Peyer's patch (tissue), 4 donors: ENCODE results near the gene HSDL2. TPM values are rescaled to one million over a fixed set of nuclear protein-coding genes. Genes with fewer than 3 reads are reported as not detected.
"Not testable (repeated sequence)": the region's sequence is repeated elsewhere in the genome, so short reads cannot be mapped to it uniquely, and the experiment has no call there.

Experiments
- DNase-seq, 3 donors: peaks; one replicate each; pipeline ENCODE4 v3.0.0-alpha.2; 2017 to 2019
- H3K27ac ChIP-seq, 4 donors: fragments of 200-600 bp; sonication (generic); one replicate each; pipeline ENCODE4 v1.5.1; 2016 to 2019
- H3K27me3 ChIP-seq, 2 donors: fragments of 200-600 bp; sonication (generic); one replicate each; pipeline ENCODE4 v1.5.1; 2019
- H3K36me3 ChIP-seq, 3 donors: fragments of 200-600 bp; sonication (generic); one replicate each; pipeline ENCODE4 v1.5.1; 2016 to 2019
- H3K4me1 ChIP-seq, 4 donors: fragments of 200-600 bp; sonication (generic); one replicate each; pipeline ENCODE4 v1.5.1; 2016 to 2019
- H3K4me3 ChIP-seq, 4 donors: fragments of 200-600 bp; sonication (generic); 1 replicate in 3 of 4; 2 replicates in 1 of 4; pipeline ENCODE4 v1.5.1; 2016 to 2019; ENCODE audit warnings: mild to moderate bottlenecking in 1 of 4
- H3K9me3 ChIP-seq, 4 donors: fragments of 200-600 bp; sonication (generic); one replicate each; pipeline ENCODE4 v1.5.1; 2016 to 2019; ENCODE audit warnings: mild to moderate bottlenecking in 1 of 4
- CTCF ChIP-seq, 6 experiments: fragments of 450-650 bp in 4 of 6; fragments of 200-600 bp in 2 of 6; sonication (generic) in 1 of 6; IDR thresholded peaks; one replicate each; pipeline ENCODE4 v1.5.1; 2017 to 2019; ENCODE audit warnings: antibody characterized with exemption in 6 of 6, mild to moderate bottlenecking in 3 of 6, moderate library complexity in 1 of 6
- POLR2A ChIP-seq, 2 donors: fragments of 450-650 bp; IDR thresholded peaks; one replicate each; pipeline ENCODE4 v1.5.1; 2017; ENCODE audit warnings: antibody characterized with exemption in 2 of 2, mild to moderate bottlenecking in 2 of 2, moderate library complexity in 2 of 2
- total RNA-seq, 4 donors: library from RNA; depleted of rRNA; stranded (reverse); fragments of >200 nt; gene quantifications; one replicate each; pipeline ENCODE4 v1.1.0, GENCODE V29; 2016

The HSDL2 gene
- total RNA-seq, 4 donors from 2014 or later: 23.6 to 60.7 (median 39.9) TPM

- H3K4me1 ChIP-seq, H3K4me3 ChIP-seq, DNase-seq, H3K9me3 ChIP-seq, H3K27me3 ChIP-seq, H3K36me3 ChIP-seq: not testable (repeated sequence)
- peak in 2 of 6 experiments; percentile 6 to 15 for TF ChIP-seq CTCF (IDR thresholded peaks at IDR 0.05)
- H3K27ac ChIP-seq: peak overlapping the region in 1 of 4 donors; percentile 35
Measured at GRCh38 chr9:112393146-112393545, 13.2 kb downstream of the HSDL2 start.

DNA sequence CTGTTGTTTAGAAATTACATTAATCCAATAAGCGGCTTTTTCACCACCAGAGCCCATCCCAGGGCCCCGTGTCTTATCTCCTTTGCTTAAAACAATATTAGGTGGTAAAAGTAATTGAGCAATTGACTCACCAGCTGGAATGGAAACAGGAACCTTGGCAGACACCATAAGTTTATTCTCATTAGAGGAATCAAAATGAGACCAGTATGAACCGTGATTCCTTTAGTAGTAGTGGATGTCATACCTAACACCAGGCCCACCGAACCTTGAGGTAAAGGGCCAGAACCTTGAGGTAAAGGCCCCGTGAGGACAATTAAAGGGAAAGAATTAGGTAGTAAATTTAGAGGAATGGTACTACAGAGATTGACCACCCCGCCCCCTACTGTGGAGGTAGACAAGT is 16.5 kb downstream of the HSDL2 start:
- no peaks in the 10 kb centered on the region for H3K27me3 ChIP-seq
- no peak overlapping the region for H3K4me3 ChIP-seq
- no peak for TF ChIP-seq POLR2A (IDR thresholded peaks at IDR 0.05)
- TF ChIP-seq CTCF (IDR thresholded peaks at IDR 0.05): no peak
- H3K27ac ChIP-seq: no peak overlapping the region
- H3K36me3 ChIP-seq: no peaks in the 10 kb centered on the region
- no peaks in the 10 kb centered on the region for H3K4me1 ChIP-seq
- peaks cover 0 to 4% (median 0%) of the 10 kb centered on the region in 4 donors for H3K9me3 ChIP-seq
- DNase-seq: no peak

DNA sequence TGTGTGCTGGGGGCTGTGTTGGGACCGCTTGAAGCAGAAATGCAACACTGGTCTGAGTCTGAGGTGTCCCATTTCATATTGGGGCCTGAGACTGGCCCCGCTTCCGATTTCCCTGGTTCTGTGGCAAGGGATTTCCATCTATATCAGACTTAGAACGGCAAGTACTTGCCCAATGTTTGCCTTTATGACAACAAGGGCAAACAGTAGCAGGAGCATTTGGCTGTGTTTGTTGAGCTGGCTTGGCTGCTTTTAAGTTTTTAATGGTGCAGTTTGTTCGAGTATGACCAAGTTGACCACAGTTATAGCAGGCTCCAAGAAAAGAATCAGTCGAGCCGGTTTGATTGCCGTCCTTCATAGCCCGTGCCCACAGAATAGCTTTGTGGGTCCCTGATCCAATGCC is 17.0 kb downstream of the HSDL2 start:
- no peaks in the 10 kb centered on the region for H3K4me1 ChIP-seq
- peaks cover 0 to 4% (median 0%) of the 10 kb centered on the region in 4 donors for H3K9me3 ChIP-seq
- no peaks in the 10 kb centered on the region for H3K27me3 ChIP-seq
- no peak overlapping the region for H3K4me3 ChIP-seq
- DNase-seq: no peak
- no peaks in the 10 kb centered on the region for H3K36me3 ChIP-seq
- H3K27ac ChIP-seq: no peak overlapping the region
- TF ChIP-seq CTCF (IDR thresholded peaks at IDR 0.05): no peak
- TF ChIP-seq POLR2A (IDR thresholded peaks at IDR 0.05): no peak

DNA sequence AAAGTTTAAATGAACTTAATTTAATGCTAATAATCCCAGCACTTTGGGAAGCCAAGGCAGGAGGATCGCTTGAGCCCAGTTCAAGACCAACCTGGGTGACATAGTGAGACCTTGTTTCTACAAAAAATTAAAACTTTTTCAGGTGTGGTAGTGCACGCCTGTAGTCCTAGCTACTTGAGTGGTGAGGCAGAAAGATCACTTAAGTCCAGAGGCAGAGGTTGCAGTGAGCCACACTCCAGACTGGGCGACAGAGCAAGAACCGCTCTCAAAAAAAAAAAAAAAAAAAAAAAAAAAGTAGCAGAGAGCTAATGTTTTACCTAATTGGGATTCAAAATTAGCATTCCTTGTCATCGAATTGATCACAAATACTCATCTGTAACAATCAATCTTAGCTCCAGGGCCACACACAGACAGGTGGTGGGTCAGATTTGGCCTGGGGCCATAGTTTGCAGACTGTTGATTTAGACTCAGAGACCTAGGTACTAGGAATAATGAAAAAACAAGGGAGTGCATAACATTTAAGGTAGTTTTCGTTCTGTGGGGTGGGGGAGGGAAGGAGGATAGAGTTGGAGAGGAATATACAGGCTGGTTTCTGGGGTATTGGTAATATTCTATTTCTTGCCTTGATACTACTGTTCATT is 21.4 kb downstream of the HSDL2 start:
- DNase-seq: no peak
- Histone ChIP-seq H3K27ac (no peak overlapping the region), H3K27me3 (no peaks in the 10 kb centered on the region), H3K36me3 (peaks cover 0 to 8% (median 0%) of the 10 kb centered on the region in 3 donors), H3K4me3 (no peak overlapping the region), H3K9me3 (peaks cover 0 to 4% (median 0%) of the 10 kb centered on the region in 4 donors), H3K4me1 (no peaks in the 10 kb centered on the region)
- TF ChIP-seq CTCF (IDR thresholded peaks at IDR 0.05): no peak
- TF ChIP-seq POLR2A (IDR thresholded peaks at IDR 0.05): no peak

DNA sequence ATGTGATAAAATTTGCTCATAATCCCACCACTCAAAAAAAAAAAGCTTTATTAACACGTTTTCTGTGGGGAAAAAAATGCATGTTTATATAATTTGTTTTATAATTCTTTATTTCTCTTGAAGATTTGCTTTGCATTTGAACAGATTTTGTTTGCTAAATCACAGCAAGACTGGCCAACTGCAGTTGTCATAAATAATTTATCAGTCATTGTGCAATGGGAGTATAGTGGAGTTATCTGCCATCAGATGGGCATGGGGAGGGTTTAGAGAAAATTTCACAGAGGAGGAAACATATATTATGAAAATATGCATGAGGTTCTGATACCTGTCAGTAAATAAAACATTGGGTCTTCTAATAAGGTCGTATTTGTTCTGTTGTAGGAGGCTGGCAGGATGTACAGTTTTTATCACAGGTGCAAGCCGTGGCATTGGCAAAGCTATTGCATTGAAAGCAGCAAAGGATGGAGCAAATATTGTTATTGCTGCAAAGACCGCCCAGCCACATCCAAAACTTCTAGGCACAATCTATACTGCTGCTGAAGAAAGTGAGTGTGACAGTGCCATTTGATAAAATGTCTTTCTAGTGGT is 23.8 kb downstream of the HSDL2 start:
- TF ChIP-seq CTCF (IDR thresholded peaks at IDR 0.05) (no peak), POLR2A (IDR thresholded peaks at IDR 0.05) (no peak)
- DNase-seq: no peak

More for the DNA sequence above, 23.8 kb downstream of the HSDL2 start:
- peaks cover 0 to 13% (median 3%) of the 10 kb centered on the region in 3 donors for H3K36me3 ChIP-seq
- no peaks in the 10 kb centered on the region for H3K4me1 ChIP-seq
- H3K27me3 ChIP-seq: no peaks in the 10 kb centered on the region
- H3K9me3 ChIP-seq: no peaks in the 10 kb centered on the region
- H3K4me3 ChIP-seq: no peak overlapping the region
- no peak overlapping the region for H3K27ac ChIP-seq
